Activated CD4-positive, alpha-beta T cell treated with anti-CD3 and anti-CD28 coated beads, Interleukin-2, amount 50 U/mL, for 24 hours (primary cell): ENCODE data around the gene RIPK1.
A peak's percentile ranks its signal among the peaks of the same experiment; 100 is the strongest.
"Not testable (repeated sequence)": the region's sequence is repeated elsewhere in the genome, so short reads cannot be mapped to it uniquely, and the experiment has no call there.

Source experiments
- DNase-seq, 2 donors: peaks; one replicate each; pipeline ENCODE4 v3.0.0-alpha.2; 2020; ENCODE audit warnings: low read depth in 1 of 2, low spot score in 1 of 2

The RIPK1 gene

DNA sequence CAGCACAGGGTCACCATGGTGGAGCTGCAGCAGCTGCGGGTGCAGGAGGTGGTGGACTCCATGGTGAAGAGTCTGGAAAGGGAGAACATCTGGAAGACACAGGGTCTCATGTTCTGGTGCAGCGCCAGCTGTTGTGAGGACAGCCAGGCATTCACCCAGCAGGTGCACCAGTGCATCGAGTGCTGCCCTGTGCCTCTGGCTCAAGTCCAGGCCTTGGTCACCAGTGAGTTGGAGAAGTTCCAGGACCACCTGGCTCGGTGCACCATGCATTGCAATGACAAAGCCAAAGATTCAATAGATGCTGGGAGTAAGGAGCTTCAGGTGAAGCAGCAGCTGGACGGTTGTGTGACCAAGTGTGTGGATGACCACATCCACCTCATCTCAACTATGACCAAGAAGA is 22.9 kb upstream of the RIPK1 start:
- no peak for DNase-seq

DNA sequence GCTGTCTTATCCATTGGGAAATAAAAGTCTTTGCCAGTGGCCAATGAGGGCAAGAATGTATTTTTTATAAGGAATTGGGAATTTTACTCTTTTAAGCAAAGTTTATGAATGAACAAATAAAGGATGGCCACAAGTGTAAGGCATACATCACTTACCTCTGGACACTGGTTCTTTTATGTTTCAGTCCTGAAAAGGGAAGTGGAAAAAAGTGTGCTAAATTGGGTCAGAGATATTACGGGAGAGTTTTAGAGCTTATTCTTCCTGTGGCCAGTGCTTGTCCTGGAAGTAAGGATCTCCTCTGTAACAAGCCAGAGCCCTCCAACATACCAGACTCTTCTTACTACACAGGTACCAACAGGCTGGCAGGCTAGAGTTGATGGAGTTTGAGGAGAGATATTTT is 22.5 kb upstream of the RIPK1 start:
- no peak for DNase-seq

DNA sequence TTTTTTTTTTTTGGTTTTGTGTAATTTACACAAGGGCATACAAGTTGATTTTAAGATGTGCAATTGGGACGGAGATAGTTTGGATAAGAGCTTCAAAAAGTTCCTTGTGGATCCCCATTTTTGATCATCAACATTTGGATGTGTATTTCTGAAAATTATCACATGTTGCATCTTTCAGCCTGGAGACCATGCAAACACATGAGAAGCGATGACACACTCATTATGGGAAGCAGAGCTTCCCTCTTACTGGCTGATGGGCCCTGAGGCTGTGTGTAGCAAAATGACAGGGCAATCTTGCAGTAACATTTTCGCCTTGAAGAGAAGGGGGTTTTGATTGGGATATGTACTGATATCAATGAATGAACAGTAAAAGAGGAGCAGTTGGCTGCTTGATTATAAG is 22.0 kb upstream of the RIPK1 start:
- no peak for DNase-seq

DNA sequence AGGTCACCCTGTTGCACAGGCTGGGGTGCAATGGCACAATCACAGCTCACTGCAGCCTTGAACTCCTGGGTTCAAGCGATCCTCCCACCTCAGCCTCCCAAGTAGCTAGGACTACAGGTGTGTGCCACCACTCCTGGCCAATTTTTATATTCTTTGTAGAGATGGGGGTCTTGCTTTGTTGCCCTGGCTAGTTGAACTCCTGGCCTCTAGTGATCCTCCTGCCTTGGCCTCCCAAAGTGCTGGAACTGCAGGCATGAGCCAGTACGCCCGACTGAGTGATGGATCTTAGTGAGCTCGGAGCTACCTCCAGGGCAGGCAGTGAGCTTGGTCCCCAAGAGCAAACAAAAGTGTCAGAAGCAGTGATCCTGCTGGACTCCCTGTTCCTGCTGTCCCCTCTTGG is 20.3 kb upstream of the RIPK1 start:
- not testable (repeated sequence) for DNase-seq

DNA sequence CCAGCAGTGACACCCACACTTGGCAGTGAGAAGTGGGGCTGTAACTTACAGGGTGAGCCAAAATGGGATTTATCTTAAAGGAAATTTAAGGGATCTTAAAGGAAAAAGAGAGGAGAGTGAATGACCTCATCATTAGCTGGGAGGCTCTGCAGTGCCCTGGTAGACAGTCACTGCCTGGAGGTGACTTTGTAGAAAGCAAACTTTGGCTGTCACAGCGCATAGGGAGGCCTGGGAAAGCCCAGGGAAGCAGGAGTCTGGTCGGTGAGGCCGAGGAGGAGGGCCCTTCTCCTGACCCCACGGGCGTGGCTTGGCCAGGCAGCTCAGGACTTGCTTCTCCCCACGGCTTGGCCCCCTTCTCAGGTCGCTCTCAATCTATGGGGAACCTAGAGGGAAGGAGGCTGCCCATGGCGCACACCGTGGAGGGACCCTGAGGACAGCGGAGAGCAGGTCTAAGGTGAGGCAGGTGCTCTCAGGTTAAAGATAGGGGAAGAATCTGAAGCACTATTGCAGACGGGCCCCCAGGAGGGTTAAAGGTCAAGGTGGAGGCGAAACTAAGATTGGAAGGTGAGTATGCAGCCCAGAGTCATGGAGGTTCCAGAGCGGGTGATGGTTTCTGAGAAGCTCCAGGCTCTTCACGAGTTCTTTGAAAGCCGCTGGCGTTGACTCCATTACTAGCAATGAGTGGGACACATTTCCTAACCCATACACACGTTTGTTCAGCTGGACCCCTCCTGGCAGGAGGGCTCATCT is 15.6 kb upstream of the RIPK1 start:
- DNase-seq, result no peak

DNA sequence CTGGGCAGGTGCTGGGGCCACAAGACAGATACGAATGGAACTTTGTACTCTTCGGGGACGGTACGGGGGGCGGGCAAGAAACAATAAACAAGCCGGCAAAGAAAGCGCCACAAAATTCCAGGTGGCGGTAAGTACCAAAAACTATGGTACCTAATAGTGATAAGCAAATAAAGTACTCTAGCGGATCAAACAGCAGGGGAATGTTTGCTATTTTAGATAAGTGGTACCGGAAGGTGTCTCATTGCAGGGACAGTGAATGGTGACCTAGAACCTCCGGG is 15.1 kb upstream of the RIPK1 start:
- no peak for DNase-seq

DNA sequence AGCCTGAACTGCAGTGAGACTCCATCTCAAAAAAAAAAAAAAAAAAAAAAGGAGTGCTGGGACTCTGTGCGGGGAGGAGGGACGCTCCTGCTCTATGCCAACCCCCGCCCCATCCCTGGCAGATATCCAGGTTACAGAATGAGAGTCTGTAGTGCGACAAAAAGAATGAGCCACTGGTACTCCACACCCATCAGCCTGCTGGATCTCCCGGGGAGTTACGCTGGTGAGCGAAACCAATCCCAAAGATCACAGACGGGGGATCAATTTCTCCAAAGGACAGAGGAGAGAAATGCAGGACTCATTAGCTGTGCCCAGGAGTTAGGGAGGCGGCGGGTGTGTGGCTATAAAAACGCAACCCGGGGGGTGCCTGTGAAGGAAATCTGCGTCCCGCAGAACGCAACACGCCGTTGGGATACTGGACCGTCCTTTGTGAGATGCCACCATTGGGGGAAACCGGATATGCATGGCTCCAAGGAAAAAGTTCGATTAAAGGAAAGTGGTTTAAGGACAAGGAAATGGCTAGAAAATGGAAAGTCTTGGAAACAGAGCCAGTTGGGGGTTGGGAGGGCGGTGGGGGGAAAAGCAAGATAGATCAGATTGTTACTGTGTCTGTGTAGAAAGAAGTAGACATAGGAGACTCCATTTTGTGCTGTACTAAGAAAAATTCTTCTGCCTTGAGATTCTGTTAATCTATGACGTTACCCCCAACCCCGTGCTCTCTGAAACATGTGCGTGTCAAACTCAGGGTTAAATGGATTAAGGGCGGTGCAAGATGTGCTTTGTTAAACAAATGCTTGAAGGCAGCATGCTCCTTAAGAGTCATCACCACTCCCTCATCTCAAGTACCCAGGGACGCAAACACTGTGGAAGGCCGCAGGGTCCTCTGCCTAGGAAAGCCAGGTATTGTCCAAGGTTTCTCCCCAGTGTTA is 13.8 kb upstream of the RIPK1 start:
- not testable (repeated sequence) for DNase-seq

DNA sequence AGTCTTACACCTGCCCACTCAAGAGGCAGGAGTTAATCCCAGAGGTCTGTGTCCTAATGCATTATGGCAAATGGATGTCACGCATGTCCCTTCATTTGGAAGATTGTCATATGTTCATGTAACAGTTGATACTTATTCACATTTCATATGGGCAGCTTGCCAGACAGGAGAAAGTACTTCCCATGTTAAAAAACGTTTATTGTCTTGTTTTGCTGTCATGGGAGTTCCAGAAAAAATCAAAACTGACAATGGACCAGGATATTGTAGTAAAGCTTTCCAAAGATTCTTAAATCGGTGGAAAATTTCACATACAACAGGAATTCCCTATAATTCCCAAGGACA is 13.2 kb upstream of the RIPK1 start:
- DNase-seq, result not testable (repeated sequence)

DNA sequence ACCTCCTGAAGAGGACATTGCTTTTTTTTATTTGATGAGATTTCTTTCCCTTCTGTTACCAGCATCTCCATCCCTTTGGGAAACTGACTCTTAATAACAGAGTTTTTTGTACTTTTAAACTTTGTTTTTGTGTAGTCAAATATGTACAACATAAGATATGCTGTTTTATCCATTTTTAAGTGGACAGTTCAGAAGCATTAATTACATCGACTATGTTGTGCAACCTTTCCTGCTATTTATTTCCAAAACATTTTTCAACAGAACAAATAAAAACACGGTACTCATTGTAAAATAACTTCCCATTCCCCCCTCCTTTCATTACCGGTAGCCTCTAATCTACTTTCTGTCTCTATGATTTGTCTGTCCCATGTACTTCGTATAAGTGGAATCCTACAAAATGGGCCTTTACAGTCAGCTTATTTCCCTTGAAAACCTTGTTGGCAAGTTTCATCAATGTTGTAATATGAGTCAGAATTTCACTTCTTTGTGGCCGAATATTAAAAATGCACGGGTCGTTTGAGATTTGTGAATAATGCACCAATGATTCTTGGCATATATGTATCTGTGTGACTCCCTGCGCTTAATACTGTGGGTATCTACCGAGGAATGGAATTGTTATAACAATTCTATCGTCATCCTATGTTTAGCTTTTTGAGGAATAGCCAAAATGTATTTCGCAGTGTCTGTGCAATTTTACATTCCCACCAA is 11.1 kb upstream of the RIPK1 start:
- no peak for DNase-seq

DNA sequence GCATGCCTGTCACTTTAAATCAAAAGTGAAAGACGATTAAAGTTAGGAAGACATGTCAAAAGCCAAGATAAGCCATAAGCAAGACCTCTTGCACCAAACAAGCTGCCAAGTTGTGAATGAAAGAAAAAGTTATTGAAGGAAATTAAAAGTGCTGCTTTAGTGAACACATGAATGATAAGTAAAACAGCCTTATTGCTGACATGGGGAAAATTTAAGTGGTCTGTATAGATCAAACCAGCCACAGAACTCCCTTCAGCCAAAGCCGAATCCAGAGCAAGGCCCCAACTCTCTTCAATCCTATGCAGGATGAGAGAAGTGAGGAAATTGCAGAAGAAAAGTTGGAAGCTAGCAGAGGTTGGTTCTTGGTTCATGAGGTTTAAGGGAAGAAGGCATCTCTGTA is 9.3 kb upstream of the RIPK1 start:
- no peak for DNase-seq

DNA sequence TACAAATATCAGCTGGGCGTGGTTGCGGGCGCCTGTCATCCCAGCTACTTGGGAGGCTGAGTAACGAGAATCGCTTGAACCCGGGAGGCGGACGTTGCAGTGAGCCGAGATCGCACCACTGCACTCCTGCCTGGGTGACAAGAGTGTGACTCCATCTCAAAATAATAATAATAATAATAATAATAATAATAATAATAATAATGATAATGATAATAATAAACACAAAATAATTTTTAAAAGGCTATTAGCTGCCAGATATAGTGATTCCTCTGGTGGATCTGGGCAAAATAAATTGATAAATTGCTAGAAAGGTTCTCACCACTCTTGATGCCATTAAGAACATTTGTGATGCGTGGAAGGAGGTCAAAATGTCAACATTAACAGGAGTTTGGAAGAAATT is 8.2 kb upstream of the RIPK1 start:
- not testable (repeated sequence) for DNase-seq

DNA sequence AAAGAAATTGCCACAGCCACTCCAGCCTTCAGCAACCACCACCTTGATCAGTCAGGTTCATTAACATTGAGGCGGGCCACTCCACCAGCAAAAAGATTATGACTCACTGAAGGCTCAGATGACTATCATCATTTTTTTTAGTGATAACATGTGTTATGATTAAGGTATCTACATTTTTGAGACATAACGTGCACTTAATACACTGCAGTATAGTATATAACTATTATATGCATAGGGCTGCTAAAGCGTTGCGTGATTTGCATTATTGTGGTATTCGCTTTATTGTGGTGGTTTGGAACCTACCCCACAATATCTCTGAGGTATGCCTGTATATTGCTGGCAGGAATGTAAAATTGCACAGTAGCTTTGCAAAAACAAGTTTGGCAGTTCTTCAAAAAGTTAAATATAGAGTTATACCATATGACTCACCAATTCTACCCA is 6.8 kb upstream of the RIPK1 start:
- DNase-seq, result no peak

DNA sequence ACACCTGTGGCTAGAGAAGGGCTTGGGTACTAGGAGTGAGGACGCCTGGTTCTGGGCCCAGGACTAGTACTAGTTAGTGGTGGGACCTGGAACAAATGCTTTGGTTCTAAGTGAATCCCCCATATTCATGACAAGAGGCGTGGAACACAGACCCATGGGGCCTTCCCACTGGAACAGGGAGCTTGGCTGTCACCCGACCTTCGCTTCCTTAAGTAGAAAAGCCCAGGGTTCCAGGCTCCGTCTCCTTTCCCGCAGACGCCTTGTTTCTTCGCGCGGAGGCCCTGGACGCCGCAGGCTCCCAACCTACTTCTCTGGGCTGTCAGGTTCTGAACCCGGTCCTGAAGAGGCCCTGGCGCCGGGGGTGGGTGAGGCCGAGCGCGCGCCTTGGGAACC is 5.0 kb upstream of the RIPK1 start:
- not testable (repeated sequence) for DNase-seq

DNA sequence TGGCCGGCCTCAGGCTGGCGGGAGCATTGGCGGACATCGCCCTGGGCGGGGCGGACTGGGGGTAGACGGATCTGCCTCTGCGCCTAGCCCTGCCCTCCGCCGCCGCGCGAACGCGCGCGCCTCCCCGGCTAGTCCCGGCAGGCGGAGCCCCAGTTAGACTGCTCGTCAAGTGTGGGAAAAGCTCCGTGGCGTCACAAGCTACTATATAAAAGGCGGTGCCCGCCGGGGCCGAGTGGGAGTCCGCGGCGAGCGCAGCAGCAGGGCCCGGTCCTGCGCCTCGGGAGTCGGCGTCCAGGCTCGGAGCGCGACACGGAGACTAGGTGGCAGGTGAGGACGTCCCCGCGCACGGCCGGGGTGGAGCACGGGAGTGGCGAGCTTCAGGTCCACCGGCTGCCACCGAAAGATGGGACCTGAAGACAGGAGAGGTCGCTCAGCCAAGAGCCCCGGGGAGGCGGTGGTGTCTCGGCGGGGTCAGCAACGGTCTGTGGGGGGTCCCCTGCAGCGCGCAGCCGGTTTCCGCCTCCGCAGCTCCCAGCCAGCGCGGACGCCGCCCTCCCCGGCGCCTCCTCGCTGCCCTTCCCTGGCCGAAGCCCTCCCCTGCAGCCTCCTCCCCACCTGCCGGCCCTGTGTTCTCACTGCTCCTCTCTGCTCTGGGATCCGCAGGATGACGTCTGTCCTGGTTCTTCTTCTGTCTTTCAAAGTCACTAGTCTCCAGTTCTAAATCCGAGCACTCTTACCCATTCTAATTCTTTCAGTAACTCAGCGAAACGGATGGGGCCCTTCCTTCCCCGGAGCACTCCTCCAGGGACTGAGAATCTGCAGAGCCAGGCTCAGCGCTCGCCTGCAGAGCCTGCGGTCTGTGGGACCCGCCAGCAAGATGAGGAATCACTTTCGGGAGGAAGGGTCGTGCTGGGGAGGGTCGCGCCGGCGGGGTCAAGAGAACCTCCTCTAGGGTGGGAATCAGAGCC is 4.3 kb upstream of the RIPK1 start:
- peak; percentile 78 to 87 for DNase-seq

DNA sequence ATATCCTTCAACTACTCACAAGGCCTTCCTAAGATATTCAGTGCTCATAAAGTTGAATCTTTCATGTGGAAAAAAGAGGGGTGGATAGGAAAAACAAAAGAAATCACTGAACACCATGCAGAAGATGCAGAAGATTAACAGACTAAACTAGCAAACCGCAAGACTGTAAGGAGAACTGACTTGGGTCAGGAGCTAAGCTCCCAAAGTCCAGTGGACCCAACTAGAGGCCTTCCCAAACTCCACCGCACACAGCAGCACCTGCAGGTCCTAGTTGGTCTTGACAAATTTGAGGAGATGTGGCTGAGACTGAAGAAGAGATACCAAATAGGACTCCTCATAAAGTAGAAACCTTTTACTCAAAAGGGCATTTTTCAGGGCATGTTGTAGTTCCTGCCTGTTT is 3.3 kb downstream of the RIPK1 start:
- no peak for DNase-seq

DNA sequence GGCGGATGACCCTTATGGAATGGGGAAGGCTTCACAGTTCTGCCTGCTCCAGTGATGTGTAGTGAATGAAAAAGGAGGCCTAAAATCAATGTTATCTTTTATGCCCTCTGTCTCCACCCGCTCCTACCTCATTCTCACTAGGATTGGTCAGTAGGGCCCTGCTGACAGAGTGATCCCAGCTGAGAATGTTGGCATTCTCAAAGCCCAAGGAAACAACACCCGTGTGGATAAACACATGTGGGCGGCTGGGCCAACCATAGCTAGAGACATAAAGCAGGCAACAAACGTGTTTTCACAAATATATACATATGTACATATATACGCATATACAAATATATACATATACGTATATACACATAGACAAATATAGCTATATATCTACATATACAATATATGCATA is 4.5 kb downstream of the RIPK1 start:
- DNase-seq, result no peak

DNA sequence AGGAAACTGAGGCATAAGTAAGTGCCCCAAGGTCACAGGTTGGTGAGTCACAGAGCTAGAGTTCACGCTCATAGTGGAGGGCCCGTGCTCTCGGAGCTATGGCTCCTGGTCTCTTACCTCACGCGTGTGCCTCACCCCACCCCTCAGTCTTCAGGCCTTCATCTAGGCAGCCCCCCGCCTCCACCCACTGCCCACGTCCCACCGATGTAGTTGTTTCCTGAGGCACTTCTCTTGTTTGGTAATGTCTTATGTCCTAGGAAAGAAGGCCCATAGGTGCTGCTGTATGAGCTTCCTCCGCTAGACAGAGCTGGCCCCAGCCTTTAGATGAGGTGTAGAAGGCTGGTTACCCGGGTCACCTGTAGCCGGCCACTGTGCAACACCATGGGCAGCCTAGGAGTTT is 5.1 kb downstream of the RIPK1 start:
- DNase-seq, result no peak

DNA sequence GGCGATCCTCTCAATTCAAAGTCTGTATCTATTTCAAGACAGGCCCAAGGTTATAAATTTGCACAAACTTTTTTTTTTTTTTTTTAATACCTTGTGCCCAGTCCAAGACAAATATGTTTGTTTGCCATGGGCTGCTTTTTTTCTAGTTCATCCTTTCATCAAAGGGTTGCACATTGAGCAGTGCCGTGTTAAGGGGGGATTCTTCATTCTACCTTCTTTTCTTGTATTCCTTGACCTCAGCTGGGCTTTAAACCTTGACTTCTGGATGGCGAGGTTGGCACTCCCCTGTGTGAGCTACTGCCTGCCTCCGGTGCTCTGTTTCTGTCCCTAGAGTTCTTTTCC is 7.4 kb downstream of the RIPK1 start:
- DNase-seq, result no peak

DNA sequence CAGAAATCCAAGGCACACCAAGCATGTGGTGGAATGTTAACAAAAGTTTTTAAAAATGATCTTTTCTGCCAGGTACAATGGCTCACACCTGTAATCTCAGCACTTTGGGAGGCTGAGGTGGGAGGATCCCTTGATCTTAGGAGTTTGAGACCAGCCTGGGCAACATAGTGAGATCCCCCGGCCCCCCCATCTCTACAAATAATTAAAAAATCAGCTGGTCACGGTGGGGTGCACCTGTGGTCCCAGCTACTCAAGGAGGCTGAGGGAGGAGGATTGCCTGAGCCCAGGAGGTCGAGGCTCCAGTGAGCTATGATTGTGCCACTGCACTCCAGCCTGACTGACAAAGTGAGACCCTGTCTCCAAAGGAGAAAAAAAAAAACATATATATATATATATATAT is 8.0 kb downstream of the RIPK1 start:
- no peak for DNase-seq

DNA sequence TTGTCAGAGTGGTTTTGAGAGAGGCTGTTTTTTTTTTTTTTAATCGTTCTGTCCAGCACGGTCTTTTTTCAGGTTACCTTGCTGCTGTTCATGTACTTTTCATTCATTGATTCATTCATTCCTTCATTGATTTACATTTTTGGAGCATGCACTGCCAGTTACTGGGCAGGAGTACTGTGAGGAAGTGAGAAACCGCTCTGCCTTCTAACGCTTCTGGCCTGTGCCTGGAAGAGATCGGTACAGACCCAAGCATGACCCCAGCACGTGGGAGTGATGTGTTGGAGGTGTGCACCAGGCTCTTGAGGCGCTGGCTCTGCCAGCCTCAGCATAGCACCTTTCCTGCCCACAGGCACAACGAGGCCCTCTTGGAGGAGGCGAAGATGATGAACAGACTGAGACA is 9.1 kb downstream of the RIPK1 start:
- DNase-seq, result no peak

DNA sequence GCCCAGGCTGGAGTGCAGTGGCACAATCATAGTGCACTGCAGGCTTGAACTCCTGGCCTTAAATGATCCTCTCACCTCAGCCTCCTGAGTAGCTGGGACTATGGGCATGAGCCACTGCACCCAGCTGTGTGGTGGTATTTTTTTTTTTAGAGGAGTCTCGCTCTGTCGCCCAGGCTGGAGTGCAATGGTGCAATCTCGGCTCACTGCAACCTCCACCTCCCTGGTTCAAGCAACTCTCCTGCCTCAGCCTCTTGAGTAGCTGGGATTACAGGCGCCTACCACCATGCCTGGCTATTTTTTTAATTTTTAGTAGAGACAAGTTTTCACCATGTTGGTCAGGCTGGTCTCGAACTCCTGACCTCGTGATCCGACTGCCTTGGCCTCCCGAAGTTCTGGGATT is 10.7 kb downstream of the RIPK1 start:
- not testable (repeated sequence) for DNase-seq
